IMR-90 (cell line): ENCODE measurements around the gene SMAD4.

ENCODE experiments used
- CHD1 ChIP-seq: IDR thresholded peaks from 2 replicates; pipeline ENCODE4 v1.6.1; 2012; ENCODE audit warnings: low read depth, low read length, improper control_type of control experiment
- MAFK ChIP-seq: IDR thresholded peaks from 2 replicates; pipeline ENCODE4 v1.6.1; 2012; ENCODE audit warnings: low read depth, low read length, improper control_type of control experiment
- MAZ ChIP-seq: IDR thresholded peaks from 2 replicates; pipeline ENCODE4 v1.6.1; 2012; ENCODE audit warnings: low read depth, mild to moderate bottlenecking, low read length, improper control_type of control experiment, moderate library complexity, borderline replicate concordance
- POLR2A ChIP-seq: IDR thresholded peaks from 2 replicates; pipeline ENCODE4 v1.6.1; 2012; ENCODE audit warnings: mild to moderate bottlenecking, low read depth, low read length
- RCOR1 ChIP-seq: IDR thresholded peaks from 2 replicates; pipeline ENCODE4 v1.6.1; 2012; ENCODE audit warnings: mild to moderate bottlenecking, low read length, improper control_type of control experiment; ENCODE audit not compliant: insufficient replicate concordance
- TF ChIP-seq, protein P1 (sequence below): conservative IDR thresholded peaks from 2 replicates; pipeline ENCODE4 v1.5.1; 2012; ENCODE audit warnings: mild to moderate bottlenecking, low read depth, low read length, improper control_type of control experiment

GRCh38 chr18:51072586-51073313 lies 42.7 kb downstream of the SMAD4 start:
- TF ChIP-seq, protein P1, sequence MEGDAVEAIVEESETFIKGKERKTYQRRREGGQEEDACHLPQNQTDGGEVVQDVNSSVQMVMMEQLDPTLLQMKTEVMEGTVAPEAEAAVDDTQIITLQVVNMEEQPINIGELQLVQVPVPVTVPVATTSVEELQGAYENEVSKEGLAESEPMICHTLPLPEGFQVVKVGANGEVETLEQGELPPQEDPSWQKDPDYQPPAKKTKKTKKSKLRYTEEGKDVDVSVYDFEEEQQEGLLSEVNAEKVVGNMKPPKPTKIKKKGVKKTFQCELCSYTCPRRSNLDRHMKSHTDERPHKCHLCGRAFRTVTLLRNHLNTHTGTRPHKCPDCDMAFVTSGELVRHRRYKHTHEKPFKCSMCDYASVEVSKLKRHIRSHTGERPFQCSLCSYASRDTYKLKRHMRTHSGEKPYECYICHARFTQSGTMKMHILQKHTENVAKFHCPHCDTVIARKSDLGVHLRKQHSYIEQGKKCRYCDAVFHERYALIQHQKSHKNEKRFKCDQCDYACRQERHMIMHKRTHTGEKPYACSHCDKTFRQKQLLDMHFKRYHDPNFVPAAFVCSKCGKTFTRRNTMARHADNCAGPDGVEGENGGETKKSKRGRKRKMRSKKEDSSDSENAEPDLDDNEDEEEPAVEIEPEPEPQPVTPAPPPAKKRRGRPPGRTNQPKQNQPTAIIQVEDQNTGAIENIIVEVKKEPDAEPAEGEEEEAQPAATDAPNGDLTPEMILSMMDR: no peak
- TF ChIP-seq RCOR1 (no peak), POLR2A (no peak), MAFK (no peak), CHD1 (no peak), MAZ (no peak)
